SU-DHL-6 (cell line): Measurements from ENCODE around the gene OR8B3.

ENCODE experiments used
- EZH2phosphoT487 ChIP-seq: fragments of 200-600 bp; sonication (generic), shearing (Covaris generic); conservative IDR thresholded peaks from 2 replicates; pipeline ENCODE4 v1.6.1; 2018; ENCODE audit warnings: mild to moderate bottlenecking, antibody characterized with exemption, low read length, moderate library complexity, mixed read lengths
- TF ChIP-seq, protein P1 (sequence below): fragments of 200-600 bp; sonication (generic); IDR thresholded peaks from one replicate; pipeline ENCODE4 v1.5.1; 2017; ENCODE audit warnings: antibody characterized with exemption, mild to moderate bottlenecking, low read length, moderate library complexity; ENCODE audit not compliant: insufficient read depth, poor library complexity, severe bottlenecking

DNA sequence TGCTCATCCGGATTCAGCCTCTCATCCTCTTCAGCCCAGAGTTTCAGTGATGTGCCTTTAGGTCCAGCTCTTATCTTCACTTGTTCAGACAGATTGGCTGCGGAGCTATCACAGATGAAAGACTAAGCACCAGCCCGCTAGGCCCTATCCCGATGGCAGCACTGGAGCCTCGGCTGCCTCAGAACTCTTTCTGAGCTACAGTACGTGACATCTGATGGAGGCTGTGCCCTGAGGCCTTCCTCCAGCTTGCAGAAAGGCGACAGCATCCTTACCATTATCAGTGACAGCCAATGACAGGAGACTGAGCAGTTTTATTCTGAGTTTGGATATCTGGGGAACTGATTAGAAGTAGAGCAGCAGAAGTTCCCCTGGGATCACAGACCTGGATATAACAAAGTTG lies 42.7 kb upstream of the OR8B3 start:
- TF ChIP-seq, protein P1, sequence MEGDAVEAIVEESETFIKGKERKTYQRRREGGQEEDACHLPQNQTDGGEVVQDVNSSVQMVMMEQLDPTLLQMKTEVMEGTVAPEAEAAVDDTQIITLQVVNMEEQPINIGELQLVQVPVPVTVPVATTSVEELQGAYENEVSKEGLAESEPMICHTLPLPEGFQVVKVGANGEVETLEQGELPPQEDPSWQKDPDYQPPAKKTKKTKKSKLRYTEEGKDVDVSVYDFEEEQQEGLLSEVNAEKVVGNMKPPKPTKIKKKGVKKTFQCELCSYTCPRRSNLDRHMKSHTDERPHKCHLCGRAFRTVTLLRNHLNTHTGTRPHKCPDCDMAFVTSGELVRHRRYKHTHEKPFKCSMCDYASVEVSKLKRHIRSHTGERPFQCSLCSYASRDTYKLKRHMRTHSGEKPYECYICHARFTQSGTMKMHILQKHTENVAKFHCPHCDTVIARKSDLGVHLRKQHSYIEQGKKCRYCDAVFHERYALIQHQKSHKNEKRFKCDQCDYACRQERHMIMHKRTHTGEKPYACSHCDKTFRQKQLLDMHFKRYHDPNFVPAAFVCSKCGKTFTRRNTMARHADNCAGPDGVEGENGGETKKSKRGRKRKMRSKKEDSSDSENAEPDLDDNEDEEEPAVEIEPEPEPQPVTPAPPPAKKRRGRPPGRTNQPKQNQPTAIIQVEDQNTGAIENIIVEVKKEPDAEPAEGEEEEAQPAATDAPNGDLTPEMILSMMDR = no peak
- TF ChIP-seq EZH2phosphoT487 = no peak
